ENCODE results near the gene PSMB7. TPM values are rescaled to one million over a fixed set of nuclear protein-coding genes. Genes with fewer than 3 reads are reported as not detected.
A peak's percentile ranks its signal among the peaks of the same experiment; 100 is the strongest.

Gene PSMB7
- total RNA-seq, 1 experiment from 2014 or later, result 187 TPM

- Mint-ChIP-seq H3K27me3 (ENCODE audit: low read depth) (no peaks in the 10 kb centered on the region), H3K4me3 (no peak overlapping the region), H3K9me3 (no peaks in the 10 kb centered on the region), H3K36me3 (peaks cover 32% of the 10 kb centered on the region), H3K4me1 (no peaks in the 10 kb centered on the region), H3K27ac (0 out of 2 replicates have a peak overlapping the region, but pooled peaks have one; percentile 57)
- DNase-seq (ENCODE audit: low spot score) (no peak), ATAC-seq (no peak)
- TF ChIP-seq TP53 (CRISPR knock-in tag; IDR thresholded peaks at IDR 0.05) (no peak), ZNF532 (CRISPR knock-in tag; IDR thresholded peaks at IDR 0.05; ENCODE audit: borderline replicate concordance) (no peak), ZNF423 (CRISPR knock-in tag; IDR thresholded peaks at IDR 0.05) (no peak), ZNF263 (CRISPR knock-in tag; IDR thresholded peaks at IDR 0.05; ENCODE audit: low read depth) (no peak), USF1 (CRISPR knock-in tag; IDR thresholded peaks at IDR 0.05) (no peak), ZNF138 (CRISPR knock-in tag; conservative IDR thresholded peaks at IDR 0.05) (no peak), ZBTB21 (CRISPR knock-in tag; IDR thresholded peaks at IDR 0.05; ENCODE audit: borderline replicate concordance) (no peak), ZNF219 (CRISPR knock-in tag; IDR thresholded peaks at IDR 0.05; ENCODE audit: borderline replicate concordance) (no peak), JUN (CRISPR knock-in tag; IDR thresholded peaks at IDR 0.05) (no peak), FOXK1 (CRISPR knock-in tag; IDR thresholded peaks at IDR 0.05) (no peak), ZNF317 (CRISPR knock-in tag; IDR thresholded peaks at IDR 0.05; ENCODE audit: borderline replicate concordance, low read depth) (no peak)
- ChIA-PET CTCF (interaction anchor here (1.0 kb wide), 1 partner anchor 9 kb away, joined by 4 read pairs; no protein-coding TSS in a partner anchor), POLR2A (interaction anchor here (0.5 kb wide), 1 partner anchor 552 kb away, joined by 3 read pairs; no protein-coding TSS in a partner anchor)
Measured at GRCh38 chr9:124348363-124348762, 66.9 kb downstream of the PSMB7 start.

GRCh38 chr9:124347968-124348358, 67.3 kb downstream of the PSMB7 start:
- Mint-ChIP-seq H3K4me3 (no peak overlapping the region), H3K9me3 (no peaks in the 10 kb centered on the region), H3K27me3 (ENCODE audit: low read depth) (no peaks in the 10 kb centered on the region), H3K4me1 (peaks cover under 1% of the 10 kb centered on the region), H3K36me3 (peaks cover 30% of the 10 kb centered on the region), H3K27ac (0 out of 2 replicates have a peak overlapping the region, but pooled peaks have one; percentile 57)
- ATAC-seq (no peak), DNase-seq (ENCODE audit: low spot score) (no peak)
- ChIA-PET CTCF (interaction anchor here (1.0 kb wide), 1 partner anchor 10 kb away, joined by 4 read pairs; no protein-coding TSS in a partner anchor), POLR2A (interaction anchor here (0.5 kb wide), 1 partner anchor 553 kb away, joined by 3 read pairs; no protein-coding TSS in a partner anchor)
- TF ChIP-seq TEAD4 (CRISPR knock-in tag; IDR thresholded peaks at IDR 0.05) (no peak), FOXP4 (CRISPR knock-in tag; IDR thresholded peaks at IDR 0.05) (no peak), RELA (CRISPR knock-in tag; IDR thresholded peaks at IDR 0.05; ENCODE audit: borderline replicate concordance) (no peak), ZNF121 (CRISPR knock-in tag; IDR thresholded peaks at IDR 0.05) (no peak), NR1H2 (CRISPR knock-in tag; IDR thresholded peaks at IDR 0.05) (no peak), JAZF1 (CRISPR knock-in tag; IDR thresholded peaks at IDR 0.05) (no peak), ZNF671 (CRISPR knock-in tag; IDR thresholded peaks at IDR 0.05) (no peak), ZNF232 (CRISPR knock-in tag; IDR thresholded peaks at IDR 0.05) (no peak), E2F5 (CRISPR knock-in tag; IDR thresholded peaks at IDR 0.05) (no peak)
- TF ChIP-seq, protein P1, sequence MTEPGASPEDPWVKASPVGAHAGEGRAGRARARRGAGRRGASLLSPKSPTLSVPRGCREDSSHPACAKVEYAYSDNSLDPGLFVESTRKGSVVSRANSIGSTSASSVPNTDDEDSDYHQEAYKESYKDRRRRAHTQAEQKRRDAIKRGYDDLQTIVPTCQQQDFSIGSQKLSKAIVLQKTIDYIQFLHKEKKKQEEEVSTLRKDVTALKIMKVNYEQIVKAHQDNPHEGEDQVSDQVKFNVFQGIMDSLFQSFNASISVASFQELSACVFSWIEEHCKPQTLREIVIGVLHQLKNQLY (CRISPR knock-in tag; IDR thresholded peaks at IDR 0.05), result no peak
- TF ChIP-seq, protein P2, sequence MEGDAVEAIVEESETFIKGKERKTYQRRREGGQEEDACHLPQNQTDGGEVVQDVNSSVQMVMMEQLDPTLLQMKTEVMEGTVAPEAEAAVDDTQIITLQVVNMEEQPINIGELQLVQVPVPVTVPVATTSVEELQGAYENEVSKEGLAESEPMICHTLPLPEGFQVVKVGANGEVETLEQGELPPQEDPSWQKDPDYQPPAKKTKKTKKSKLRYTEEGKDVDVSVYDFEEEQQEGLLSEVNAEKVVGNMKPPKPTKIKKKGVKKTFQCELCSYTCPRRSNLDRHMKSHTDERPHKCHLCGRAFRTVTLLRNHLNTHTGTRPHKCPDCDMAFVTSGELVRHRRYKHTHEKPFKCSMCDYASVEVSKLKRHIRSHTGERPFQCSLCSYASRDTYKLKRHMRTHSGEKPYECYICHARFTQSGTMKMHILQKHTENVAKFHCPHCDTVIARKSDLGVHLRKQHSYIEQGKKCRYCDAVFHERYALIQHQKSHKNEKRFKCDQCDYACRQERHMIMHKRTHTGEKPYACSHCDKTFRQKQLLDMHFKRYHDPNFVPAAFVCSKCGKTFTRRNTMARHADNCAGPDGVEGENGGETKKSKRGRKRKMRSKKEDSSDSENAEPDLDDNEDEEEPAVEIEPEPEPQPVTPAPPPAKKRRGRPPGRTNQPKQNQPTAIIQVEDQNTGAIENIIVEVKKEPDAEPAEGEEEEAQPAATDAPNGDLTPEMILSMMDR (IDR thresholded peaks at IDR 0.05), result no peak
- TF ChIP-seq, protein P3, sequence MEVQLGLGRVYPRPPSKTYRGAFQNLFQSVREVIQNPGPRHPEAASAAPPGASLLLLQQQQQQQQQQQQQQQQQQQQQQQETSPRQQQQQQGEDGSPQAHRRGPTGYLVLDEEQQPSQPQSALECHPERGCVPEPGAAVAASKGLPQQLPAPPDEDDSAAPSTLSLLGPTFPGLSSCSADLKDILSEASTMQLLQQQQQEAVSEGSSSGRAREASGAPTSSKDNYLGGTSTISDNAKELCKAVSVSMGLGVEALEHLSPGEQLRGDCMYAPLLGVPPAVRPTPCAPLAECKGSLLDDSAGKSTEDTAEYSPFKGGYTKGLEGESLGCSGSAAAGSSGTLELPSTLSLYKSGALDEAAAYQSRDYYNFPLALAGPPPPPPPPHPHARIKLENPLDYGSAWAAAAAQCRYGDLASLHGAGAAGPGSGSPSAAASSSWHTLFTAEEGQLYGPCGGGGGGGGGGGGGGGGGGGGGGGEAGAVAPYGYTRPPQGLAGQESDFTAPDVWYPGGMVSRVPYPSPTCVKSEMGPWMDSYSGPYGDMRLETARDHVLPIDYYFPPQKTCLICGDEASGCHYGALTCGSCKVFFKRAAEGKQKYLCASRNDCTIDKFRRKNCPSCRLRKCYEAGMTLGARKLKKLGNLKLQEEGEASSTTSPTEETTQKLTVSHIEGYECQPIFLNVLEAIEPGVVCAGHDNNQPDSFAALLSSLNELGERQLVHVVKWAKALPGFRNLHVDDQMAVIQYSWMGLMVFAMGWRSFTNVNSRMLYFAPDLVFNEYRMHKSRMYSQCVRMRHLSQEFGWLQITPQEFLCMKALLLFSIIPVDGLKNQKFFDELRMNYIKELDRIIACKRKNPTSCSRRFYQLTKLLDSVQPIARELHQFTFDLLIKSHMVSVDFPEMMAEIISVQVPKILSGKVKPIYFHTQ (CRISPR knock-in tag; IDR thresholded peaks at IDR 0.05), result no peak

Data from WTC11 (cell line).